COLO668 (cell line): Measurements from ENCODE around the gene AMIGO3.
"Not testable (repeated sequence)": the region's sequence is repeated elsewhere in the genome, so short reads cannot be mapped to it uniquely, and the experiment has no call there.

Experiments
- DNase-seq: peaks from one replicate; lab custom pipeline; 2025; ENCODE audit not compliant: unreplicated experiment; lab: John Stamatoyannopoulos, UW

The AMIGO3 gene

DNA sequence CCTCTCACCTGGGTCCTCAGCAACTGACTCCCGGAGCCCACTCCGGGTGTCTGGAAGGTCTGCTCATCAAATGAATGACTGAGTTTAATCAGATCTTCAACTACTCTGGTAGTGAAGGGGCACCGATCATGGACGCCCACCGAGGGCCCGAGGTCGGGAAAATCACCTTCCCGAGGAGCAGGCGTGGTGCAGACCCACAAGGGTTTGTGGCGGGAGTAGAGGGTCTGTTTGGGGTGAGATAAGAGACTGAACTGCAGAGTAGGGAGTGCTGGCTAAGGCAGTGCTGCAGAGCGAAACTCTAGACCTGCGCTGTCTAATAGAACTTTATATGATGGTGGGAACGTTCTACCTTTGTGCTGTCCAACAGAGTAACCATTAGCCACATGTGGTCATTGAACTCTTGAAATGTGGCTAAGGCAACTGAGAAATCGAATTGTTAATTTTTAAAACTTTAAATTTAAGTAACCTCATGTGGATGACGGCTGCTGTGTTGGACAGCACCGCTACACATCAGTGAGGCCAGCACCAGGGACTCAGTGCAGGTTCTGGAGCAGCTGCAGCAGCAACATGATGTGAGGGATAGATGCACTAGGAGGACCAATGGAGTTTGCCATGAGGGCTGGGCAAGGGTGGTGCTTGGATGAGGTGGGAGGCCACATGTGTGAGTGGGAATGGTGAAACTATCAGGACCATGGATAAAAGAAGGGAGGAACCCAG, 29.4 kb downstream of the AMIGO3 start:
- not testable (repeated sequence) for DNase-seq

DNA sequence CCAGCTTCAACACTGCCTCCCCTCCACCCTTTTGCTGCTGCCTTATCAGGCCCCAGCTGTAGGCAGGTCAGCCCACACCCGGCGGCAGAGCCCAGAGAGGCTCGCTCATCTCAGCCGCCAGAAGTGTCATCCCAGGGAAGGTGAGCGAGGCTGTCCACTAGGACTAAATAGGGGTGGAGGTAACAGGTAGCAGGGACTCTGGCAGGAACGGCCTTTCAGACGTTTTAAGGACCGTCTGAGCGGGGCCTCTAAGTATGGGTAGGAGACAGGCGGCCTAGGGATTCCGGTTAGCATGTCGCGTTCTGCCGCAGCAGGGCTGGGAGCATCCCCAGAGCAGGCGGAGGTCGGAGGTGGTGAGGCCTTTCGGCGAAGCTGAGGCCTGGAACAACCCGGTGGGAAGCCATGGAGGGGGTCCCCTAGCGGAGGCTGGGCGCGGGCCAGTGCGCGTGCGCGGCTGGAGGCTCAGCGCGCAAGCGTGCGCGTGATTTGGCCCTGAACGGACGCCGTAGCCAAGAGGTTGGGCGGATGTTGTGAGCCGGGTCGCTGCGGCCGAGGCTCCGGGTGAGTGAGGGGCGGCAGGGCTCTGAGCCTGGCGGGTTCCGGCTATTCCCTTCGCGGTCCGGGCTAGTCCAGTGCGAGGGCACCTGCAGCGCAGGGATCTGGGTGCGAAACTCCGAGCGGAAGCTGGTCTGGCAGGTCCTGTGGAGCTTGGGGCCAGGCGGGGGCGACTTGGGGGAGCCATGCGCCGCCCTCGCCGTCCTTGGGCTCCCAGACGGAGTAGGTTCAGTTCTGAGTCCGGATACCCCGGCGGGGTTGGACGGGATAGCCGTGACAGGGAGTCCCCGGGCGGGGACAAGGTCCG, 30.2 kb downstream of the AMIGO3 start, which contains the start of the genes MST1 and RNF123:
MST1 (minus strand) TSS at position 429 of the 862 bp plus-strand sequence. CDS start 783 bp downstream, outside the sequence.
RNF123 (plus strand) TSS at position 512 of the 862 bp plus-strand sequence. CDS start 1,609 bp downstream, outside the sequence.
- no peak for DNase-seq

DNA sequence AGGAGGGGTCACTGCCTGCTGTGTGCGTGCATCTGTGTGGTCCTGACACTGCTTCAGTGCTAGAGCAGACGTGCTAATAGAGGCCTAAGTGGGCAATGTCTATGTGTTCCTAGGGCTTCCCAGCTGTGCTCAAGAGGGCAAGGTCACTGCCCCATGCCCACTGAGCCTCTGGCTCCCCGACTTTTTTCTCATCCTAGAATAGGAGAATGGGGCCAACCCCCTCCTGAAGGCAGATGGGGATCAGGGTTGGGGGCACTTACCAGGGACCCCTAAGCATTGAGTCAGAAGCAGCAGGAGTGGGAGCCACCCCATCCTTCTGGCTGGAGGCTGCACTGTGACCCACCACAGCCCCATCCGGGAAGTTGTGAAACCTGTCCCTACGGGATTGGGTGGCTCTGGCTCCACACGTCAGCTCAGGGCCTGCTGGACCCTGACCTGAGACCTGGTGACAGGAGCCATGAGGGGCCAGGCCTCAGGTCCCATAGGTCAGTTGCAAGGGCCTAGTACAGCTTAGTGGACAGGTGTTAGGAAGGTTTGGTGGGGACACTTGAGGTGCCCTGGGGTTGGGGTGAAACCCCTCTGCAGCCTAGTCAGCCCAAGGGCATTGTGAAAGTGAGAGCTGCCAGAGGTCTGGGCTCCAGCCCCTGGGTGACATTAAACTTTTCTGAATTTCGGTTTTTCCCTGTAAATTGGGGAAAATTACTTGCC, 31.0 kb downstream of the AMIGO3 start:
- DNase-seq: not testable (repeated sequence)

DNA sequence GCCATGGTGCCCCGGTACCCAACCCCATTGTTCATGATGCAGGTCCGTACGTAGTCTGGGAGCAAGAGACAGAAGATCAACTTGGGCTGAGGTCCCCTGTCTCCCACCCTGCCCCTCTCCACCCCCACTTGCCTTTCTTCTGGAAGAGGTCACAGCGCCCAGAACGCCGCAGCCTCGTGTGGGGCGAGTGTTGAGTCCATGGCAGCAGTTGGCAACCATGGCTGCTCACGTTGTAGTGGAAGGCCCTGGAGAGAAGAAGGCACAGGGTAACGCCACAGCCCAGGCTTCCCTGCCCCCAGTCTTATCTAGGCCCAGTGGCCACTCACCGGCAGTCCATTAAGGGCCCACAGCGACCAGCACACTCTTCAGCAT, 32.1 kb downstream of the AMIGO3 start:
- DNase-seq: not testable (repeated sequence)

DNA sequence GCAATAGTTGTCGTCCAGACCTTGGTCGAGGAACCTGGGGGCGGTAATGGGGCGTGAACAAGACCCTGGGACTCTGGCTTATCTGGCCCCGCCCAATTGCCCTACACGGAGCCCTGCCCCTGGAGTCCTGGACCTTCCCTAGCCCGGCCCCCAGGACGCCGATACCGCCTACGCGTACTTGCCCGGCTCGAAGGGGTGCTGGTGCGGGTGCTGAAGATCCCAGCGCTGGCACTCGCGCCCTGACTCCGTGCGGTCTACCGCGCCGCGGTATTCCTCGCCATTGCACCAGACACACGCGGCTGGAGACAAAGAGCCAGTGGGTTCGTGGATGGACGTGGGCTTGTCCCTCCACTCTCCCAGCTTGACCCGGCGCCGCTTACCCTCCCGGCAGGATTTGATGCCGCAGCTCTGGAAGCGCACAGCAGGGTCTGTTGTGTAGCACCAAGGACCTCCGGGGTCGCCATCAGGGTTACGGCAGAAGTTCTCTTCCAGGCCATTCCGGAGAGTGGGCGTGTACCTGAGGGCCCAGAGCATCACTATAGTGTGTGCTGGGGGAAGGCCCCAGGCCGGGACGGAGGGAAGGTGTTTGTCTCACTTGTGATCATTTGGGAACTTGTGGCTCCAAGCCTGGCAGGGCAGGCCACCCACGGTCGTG, 32.6 kb downstream of the AMIGO3 start:
- DNase-seq: not testable (repeated sequence)

DNA sequence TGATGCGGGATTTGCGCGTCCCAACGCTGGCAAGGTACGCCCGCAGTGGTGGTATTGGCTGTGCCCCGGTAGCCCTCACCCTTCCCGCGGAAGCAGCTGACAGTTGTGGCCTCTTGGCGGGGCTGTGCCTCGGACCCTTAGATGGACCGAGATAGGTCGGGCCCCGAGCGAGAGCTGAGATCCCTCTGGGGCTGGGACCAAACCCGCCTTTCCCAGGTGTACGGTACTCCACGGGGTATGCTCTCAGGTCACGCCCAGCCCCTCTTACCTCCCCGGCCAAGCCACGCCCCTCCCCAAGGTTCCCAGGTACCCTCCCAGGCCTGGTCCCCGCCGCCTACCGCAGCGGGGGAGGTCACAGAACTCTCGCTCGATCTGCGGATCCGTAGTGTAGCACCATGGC, 33.1 kb downstream of the AMIGO3 start:
- not testable (repeated sequence) for DNase-seq

DNA sequence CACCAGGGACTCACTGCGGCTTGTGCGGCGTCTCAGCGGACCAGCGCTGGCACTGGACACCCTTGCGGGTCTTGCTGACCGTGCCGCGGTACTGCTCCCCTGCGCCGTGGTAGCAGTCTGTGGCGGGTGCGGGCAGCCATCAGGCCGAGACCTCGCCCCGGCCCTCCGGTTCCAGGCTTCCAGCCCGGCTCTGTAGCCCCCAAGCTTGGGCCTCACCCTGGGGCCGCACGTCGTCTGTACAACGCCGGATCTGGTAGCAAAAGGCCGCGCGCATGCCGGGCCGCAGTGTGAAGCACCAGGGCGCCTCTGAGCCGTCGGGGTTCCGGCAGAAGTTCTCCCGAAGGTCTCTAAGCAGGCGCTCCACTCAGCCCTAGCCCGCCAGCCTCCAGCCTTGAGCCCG, 33.6 kb downstream of the AMIGO3 start:
- DNase-seq: not testable (repeated sequence)

DNA sequence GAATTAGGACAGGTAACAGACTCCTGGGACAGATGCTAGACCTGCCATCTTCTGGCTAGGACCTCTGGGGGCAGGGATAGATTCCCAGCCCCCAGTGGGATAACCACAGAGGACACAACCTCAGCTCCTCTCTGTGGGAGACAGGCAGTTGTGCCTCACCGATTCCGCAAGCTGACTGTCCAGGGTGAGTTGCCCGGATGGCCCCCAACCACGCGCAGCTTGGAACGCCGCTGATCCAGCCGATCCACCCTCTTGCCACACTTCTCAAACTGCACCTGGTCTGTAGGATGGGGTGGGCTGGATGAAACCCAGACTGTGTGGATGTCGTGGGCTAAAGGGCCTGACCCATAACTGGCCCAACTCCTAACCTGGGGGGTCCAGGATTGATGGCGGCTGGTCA, 34.4 kb downstream of the AMIGO3 start:
- DNase-seq: not testable (repeated sequence)

DNA sequence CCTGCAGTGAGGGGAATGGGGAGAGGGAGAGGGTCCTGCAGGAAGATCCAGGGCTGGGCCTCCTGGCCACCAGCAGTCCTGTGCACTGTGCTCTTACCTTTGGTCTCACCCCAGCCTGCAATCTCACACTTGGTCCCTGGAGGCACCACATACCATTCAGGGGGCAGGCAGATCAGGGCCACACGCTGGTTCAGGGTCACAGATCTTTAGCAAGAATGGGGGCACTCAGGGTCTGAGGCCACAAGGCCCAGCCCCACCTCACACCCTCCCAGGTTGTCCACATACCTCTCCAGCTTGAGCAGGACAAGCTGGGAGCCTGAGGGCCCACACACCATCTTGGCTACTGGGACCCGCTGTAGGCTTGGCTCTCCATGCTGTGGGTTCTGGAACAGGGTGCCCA, 35.0 kb downstream of the AMIGO3 start:
- DNase-seq: not testable (repeated sequence)

DNA sequence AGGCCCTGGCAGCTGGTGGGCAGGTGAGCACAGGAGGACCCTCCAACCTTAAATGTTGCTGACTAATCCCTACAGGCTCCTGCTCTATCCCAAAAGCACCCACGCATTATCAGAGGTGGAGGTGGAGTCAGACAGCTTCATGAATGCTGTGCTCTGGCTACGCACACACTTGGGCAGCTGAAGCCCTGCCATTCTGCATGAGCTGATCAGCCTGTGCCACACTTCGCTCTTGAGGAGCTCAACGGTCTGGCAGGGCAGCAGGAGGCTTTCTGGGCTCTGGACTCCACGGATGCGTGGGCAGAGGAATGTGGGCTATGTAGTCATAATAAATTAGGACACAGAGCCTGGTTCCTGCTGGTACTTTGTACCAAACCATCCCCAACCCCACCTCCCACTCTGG, 36.3 kb downstream of the AMIGO3 start:
- DNase-seq: no peak

DNA sequence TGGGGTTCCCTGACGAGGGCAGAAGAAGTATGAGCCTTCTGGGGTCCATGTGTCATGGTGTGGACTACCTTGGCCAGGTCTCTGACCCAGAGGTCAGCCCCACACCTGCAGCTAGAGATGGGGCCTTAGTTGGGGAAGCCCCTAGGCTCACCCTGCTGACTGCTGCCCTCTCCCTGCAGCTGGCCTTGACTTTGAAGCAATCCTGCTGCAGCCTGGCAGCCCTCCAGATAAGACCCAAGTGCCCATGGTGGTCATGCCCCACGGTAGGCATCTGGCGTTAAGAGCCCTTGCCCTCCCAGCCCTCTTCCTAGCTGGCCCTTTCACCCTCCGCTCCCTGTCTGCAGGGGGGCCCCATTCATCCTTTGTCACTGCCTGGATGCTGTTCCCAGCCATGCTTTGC, 37.9 kb downstream of the AMIGO3 start:
- DNase-seq: no peak

DNA sequence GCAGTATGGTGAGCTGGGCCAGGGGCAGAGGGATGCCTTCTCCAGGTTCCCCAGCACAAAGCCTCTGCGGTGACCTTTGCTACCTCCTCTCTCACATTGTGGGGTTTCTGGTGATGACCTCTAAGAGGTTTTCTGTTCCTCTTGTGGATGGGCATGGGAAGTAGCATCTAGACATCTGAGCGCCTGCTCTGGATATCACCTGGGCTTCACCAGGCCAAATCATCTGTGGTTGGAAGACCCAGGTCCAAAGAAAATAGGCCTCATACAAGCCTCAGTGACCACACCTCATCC, 38.3 kb downstream of the AMIGO3 start:
- no peak for DNase-seq

DNA sequence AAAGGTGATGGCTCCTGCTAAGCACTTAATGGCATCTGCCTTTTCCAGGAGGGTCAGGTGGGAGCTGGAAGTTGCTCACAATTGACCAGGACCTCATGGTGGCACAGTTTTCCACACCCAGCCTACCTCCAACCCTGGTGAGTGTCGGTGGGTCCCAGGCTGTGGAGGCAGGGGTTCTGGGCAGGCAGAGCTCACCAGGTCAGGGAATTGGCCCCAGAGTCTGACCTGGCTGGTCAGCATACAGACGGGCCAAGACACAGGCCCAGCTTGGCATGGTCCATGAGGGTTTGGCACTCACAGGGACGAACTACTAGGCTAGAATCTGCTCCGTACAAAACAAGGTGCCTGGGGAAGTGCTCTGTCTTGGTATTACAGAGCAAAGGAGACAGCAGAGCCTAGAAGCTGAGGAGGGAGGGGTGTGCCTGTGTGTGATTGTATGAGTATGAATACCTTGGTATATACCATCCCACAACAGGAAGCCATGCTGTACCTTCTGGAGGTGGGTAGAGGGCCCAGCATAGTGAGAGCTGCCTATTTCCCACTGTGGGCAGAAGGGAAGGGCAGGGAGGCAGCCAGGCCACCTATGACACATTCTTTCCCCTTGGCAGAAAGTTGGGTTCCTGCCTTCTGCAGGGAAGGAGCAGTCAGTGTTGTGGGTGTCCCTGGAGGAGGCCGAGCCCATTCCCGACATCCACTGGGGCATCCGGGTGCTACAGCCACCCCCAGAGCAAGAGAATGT, 38.8 kb downstream of the AMIGO3 start:
- no peak for DNase-seq

DNA sequence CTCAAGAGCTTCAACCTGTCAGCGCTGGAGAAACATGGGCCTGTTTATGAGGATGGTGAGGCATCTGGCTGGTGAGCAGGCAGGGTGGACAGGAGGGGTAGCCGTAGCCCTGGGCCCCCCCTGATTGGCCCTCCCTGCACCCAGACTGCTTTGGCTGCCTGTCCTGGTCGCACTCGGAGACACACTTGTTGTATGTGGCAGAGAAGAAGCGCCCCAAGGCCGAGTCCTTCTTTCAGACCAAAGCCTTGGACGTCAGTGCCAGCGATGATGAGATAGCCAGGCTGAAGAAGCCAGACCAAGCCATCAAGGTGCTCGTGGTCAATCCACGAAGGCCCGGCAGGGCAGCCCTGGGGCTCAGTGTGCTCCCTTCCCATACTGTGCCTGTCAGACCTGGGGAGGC, 43.6 kb downstream of the AMIGO3 start:
- DNase-seq: no peak

DNA sequence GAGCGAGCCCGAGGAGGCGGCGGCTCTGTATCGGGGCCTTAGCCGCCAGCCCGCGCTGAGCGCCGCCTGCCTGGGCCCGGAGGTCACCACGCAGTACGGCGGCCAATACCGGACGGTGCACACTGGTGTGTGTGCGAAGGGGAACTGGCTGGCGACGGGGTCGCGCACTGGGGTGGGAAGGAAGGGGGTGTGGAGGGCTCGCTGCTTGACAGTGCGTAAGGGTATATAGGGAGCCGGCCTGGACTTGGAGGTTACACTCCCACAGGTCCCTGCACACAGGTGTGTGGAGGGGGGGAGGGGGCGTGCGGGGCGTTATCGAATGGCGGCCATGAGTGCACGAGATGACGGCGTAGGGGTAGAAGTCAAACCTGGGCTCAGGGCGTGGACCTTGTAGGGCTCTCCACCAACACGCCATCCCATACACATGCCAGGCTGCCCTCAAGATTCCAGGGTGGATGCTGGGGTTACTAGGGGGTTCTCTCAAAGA, 44.9 kb downstream of the AMIGO3 start:
- DNase-seq: no peak

DNA sequence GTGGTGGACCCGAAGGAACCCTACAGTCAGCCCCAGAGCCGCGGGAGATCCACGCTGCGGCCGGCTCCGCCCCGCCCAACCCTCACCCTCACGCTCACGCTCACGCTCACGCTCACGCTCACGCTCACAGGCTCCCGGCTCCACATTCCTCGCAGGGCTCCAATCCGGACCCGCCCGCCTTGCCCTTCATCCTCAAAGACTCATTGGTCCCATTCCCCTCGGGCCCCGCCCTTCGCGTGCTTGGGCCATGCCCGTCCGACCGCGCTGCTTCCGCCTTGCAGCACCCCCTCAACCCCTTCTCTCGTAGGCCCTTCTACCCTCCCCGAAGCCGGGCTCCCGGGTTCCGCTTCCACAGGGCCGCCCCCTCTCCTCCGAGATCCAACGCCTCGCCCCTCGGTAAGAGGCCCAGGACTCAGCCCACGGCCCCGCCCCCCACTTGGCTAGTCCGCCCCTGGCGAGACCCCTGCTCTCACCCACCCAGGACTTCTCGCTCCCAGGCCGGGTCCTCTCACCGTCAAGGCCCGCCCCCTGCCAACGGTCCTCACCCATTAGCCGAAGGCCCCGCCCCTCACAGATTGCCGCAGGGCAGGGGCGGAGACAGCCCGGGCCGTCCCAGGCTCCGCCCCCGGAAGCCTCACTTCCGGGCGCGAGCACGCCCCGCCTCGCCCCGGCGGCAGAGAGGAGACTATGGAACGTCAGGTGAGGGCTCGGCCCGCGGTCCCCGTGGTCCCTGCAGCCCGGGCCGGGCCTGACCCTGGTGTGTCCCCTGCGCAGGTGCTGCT, 45.6 kb downstream of the AMIGO3 start, which contains the start of gene APEH:
APEH (plus strand) TSS at position 637 of the 782 bp plus-strand sequence; CDS start at position 688, 51 bp downstream.
- DNase-seq: no peak

DNA sequence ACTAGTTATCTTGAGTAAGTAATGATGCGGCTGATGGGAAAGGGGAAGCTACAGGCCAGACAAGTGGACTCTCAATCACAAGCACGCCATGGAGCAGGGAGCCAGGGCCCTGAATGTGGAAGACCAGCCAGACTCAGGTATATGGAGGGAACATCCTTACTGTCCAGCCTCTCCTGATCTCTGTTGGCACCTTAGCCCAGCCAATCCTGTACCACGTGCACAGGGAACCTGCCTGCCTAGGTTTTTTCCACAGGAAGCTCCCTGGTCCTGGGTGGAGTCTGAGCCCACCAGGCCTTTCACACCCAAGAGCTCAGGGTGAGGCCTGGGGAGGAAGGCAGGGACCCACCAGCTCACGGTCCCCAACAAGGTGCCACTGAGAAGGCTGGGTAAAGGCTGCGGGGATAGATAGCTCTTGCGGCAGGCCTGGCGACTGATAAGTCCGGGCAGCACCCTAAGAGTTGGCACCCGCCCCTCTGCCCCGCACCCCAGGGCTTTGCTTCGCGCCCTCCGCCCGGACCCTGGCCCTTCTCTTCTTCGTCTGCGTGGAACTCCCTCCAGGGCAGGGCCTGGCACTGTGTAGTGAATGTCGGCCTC, 46.3 kb downstream of the AMIGO3 start:
- DNase-seq: no peak

DNA sequence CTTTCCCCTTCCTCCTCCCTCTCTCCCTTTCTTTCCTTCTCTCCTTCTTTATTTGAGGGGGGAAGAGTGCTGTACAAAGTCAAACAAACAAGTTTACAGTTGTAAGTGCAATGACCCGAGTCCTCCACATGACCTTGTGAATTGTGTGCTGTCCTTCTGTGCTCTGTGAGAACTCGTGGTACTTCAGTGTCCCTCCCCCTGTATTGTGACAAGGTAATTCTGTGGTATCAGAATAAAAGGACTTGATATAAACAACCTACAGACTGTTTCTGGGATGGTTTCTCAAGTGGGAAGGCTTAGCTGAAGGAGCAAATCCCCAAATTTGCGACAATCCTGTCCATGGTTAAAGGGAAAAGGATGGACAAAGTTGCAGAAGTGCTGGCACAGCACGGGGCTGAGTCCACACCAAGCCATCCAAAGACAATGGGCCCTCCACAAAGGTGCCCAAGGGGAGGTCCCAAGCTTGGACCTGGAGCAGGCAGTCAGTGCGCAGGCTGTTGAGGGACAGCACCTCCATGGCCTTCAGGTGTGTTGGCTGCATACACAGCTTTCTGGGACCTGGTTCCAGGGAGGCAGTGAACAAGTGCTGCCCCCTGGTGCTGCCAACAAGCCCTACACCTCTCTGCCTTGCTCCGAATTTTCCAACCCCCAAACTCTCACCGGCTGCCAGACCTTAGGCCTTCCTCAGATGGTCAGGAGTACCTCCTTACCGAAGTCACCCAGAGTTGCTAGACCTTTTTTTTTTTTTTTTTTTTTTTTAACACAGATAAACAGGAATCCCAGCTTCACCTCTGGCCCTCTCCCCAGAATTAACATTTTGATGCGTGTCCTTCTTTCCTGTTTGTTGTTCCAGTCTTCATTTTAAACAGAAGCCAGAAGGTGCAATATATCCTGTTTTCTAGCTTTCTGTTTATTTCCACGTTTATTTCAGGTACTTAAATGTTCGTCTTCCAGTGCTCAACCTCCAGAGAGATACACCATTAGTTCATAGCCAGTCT, 47.9 kb downstream of the AMIGO3 start:
- no peak for DNase-seq
